ENCODE measurements around the gene FCER2. TPM values are rescaled to one million over a fixed set of nuclear protein-coding genes. Genes with fewer than 3 reads are reported as not detected.

Gene FCER2
- total and polyA plus RNA-seq, 8 donors = 0.48 to 1.5 TPM; not detected in 6

- peak; percentile 44 to 47 for DNase-seq
- Histone ChIP-seq H3K4me3 (no peak overlapping the region), H3K36me3 (no peaks in the 10 kb centered on the region), H3K27me3 (peaks cover 0 to 50% (median 2%) of the 10 kb centered on the region in 3 donors), H3K4me1 (peaks cover 0 to 9% (median 0%) of the 10 kb centered on the region in 4 donors), H3K27ac (peak overlapping the region in 2 of 5 donors; percentile 59 to 60), H3K9me3 (no peaks in the 10 kb centered on the region)
- intact Hi-C loops (cut with DNase I; ENCODE audit: low total_unique reads) = no loop called here
- WGBS, 5 donors = 55 to 61% (median 58%) methylated on average over 17 to 24 of the region's 24 CpGs
- TF ChIP-seq CTCF (IDR thresholded peaks at IDR 0.05) = no peak
- TF ChIP-seq POLR2A (IDR thresholded peaks at IDR 0.05) = no peak
- no peak for TF ChIP-seq EP300 (IDR thresholded peaks at IDR 0.05)
- no peak for TF ChIP-seq POLR2AphosphoS5 (IDR thresholded peaks at IDR 0.05)
Measured at GRCh38 chr19:7705387-7706187, 3.7 kb upstream of the FCER2 start.

- H3K9me3 ChIP-seq = no peaks in the 10 kb centered on the region
- 52 to 76% (median 71%) methylated on average over 6 of the region's 6 CpGs for whole genome bisulfite sequencing, 5 donors
Measured at GRCh38 chr19:7704280-7705060, 2.5 kb upstream of the FCER2 start.

GRCh38 chr19:7703332-7703731, 1.4 kb upstream of the FCER2 start:
- 57 to 77% (median 69%) methylated on average over 8 of the region's 8 CpGs for WGBS, 5 donors
- H3K4me1 ChIP-seq = peaks cover 0 to 9% (median 0%) of the 10 kb centered on the region in 4 donors
- TF ChIP-seq CTCF (IDR thresholded peaks at IDR 0.05) = no peak
- TF ChIP-seq EP300 (IDR thresholded peaks at IDR 0.05) = no peak
- no peak for TF ChIP-seq POLR2AphosphoS5 (IDR thresholded peaks at IDR 0.05)
- no peak for TF ChIP-seq POLR2A (IDR thresholded peaks at IDR 0.05)
- peaks cover under 1 to 67% (median 18%) of the 10 kb centered on the region in 3 donors for H3K27me3 ChIP-seq
- H3K36me3 ChIP-seq = no peaks in the 10 kb centered on the region
- no peak overlapping the region for H3K4me3 ChIP-seq
- intact Hi-C loops (cut with DNase I; ENCODE audit: low total_unique reads) = no loop called here
- DNase-seq = no peak
- H3K27ac ChIP-seq = no peak overlapping the region
- H3K9me3 ChIP-seq = no peaks in the 10 kb centered on the region

More at GRCh38 chr19:7704280-7705060, 2.5 kb upstream of the FCER2 start:
- Histone ChIP-seq H3K27ac (no peak overlapping the region), H3K4me1 (peaks cover 0 to 9% (median 0%) of the 10 kb centered on the region in 4 donors), H3K36me3 (no peaks in the 10 kb centered on the region), H3K4me3 (no peak overlapping the region), H3K27me3 (peaks cover 0 to 56% (median 10%) of the 10 kb centered on the region in 3 donors)
- intact Hi-C loops (cut with DNase I; ENCODE audit: low total_unique reads) = no loop called here
- no peak for TF ChIP-seq EP300 (IDR thresholded peaks at IDR 0.05)
- no peak for TF ChIP-seq POLR2A (IDR thresholded peaks at IDR 0.05)
- no peak for TF ChIP-seq CTCF (IDR thresholded peaks at IDR 0.05)
- no peak for TF ChIP-seq POLR2AphosphoS5 (IDR thresholded peaks at IDR 0.05)
- no peak for DNase-seq

GRCh38 chr19:7701049-7701653, 780 bp downstream of the FCER2 start:
- WGBS, 5 donors = 86 to 100% (median 90%) methylated on average over 1 to 12 of the region's 12 CpGs
- no peaks in the 10 kb centered on the region for H3K36me3 ChIP-seq
- H3K27ac ChIP-seq = no peak overlapping the region
- TF ChIP-seq POLR2AphosphoS5 (IDR thresholded peaks at IDR 0.05) = no peak
- TF ChIP-seq POLR2A (IDR thresholded peaks at IDR 0.05) = no peak
- no peak for TF ChIP-seq CTCF (IDR thresholded peaks at IDR 0.05)
- no peak for TF ChIP-seq EP300 (IDR thresholded peaks at IDR 0.05)
- H3K4me3 ChIP-seq = no peak overlapping the region
- H3K27me3 ChIP-seq = peaks cover 4 to 89% (median 35%) of the 10 kb centered on the region in 3 donors
- intact Hi-C loops (cut with DNase I; ENCODE audit: low total_unique reads) = no loop called here
- no peaks in the 10 kb centered on the region for H3K9me3 ChIP-seq
- H3K4me1 ChIP-seq = peaks cover 0 to 6% (median 0%) of the 10 kb centered on the region in 4 donors
- no peak for DNase-seq
